ENCODE results near the gene ZBTB2.
"Not testable (repeated sequence)": the region's sequence is repeated elsewhere in the genome, so short reads cannot be mapped to it uniquely, and the experiment has no call there.

The ZBTB2 gene

DNA sequence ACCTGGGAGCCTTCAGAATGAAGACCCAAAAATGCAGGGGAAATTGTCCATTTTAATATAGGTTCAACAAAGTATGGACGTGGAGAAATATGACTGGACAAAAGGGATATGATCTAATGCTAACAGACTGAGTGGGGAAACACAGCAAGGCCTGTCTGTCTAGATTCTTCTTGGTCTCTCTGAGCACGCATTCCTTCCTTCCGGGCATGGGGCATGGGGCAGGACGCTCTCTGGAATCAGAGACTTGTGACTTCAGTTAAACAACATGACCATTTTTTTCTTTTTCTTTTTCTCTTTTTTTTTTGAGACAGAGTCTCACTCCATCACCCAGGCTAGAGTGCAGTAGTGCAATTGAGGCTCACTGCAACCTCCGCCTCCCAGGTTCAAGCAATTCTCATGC, 31.9 kb downstream of the ZBTB2 start:
- Histone ChIP-seq H3K27ac (ENCODE audit: low read length) (no peak overlapping the region), H3K4me1 (ENCODE audit: control insufficient read depth, low read depth, low read length) (no peaks in the 10 kb centered on the region), H3K9me3 (ENCODE audit: control insufficient read depth, low read depth, low read length) (no peaks in the 10 kb centered on the region), H3K36me3 (ENCODE audit: control insufficient read depth, low read depth, low read length) (peaks cover 6% of the 10 kb centered on the region), H3K4me3 (ENCODE audit: low read length) (no peak overlapping the region), H3K9ac (ENCODE audit: low read length) (no peak overlapping the region), H3K27me3 (ENCODE audit: control insufficient read depth, insufficient read depth, low read length) (no peaks in the 10 kb centered on the region)

DNA sequence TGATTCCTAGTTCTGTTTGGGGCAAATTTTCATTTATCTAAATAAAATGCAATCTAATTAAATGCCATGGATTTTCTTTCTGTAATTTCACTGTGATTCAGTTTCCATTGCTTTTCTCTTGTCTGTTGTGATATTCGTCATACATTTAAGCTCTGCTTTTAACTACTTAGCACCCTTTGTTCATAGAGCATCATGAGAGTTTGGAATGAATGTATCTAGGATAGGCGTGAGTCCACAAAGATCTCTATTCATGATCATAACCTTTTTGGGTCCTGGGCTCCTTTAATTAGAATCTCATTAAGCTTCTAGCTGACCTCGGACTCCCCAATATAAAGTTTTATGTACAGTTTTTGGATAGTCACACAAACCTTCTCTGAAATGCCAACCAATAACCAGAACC, 32.9 kb downstream of the ZBTB2 start:
- H3K9ac ChIP-seq (ENCODE audit: low read length) = no peak overlapping the region
- peaks cover 6% of the 10 kb centered on the region for H3K36me3 ChIP-seq (ENCODE audit: control insufficient read depth, low read depth, low read length)
- no peaks in the 10 kb centered on the region for H3K27me3 ChIP-seq (ENCODE audit: control insufficient read depth, insufficient read depth, low read length)
- no peaks in the 10 kb centered on the region for H3K9me3 ChIP-seq (ENCODE audit: control insufficient read depth, low read depth, low read length)
- H3K4me1 ChIP-seq (ENCODE audit: control insufficient read depth, low read depth, low read length) = no peaks in the 10 kb centered on the region
- no peak overlapping the region for H3K4me3 ChIP-seq (ENCODE audit: low read length)
- H3K27ac ChIP-seq (ENCODE audit: low read length) = no peak overlapping the region

DNA sequence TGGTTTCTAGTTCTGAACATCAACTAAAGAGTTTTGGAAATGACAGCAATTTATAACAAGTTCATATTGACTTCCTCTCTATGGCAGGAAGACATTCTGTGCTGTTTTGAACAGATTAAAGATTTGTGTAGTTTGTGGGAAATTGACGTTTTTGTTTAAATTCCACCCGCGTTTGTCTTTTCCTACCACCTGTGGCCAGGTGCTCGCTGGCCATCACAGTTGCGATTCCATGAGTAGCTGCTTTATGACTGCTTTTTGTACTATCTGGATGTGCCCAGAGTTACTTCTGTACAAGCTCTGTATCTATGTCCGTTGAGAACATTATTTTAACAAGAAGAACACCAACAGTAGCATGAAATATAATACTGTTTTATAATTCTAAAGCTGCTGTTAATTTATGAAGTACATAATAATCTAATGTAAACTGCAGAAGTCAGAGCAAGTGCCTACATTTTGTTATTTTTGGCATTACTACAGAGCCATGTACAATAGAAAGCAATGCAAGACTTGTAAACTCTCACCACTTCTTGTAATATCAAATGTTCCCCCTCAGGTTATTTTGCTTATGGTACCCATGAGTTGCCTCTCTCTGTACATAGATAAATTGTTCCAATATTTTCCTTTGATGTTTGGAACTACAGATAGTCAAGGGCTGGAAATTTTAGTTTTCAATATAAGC, 33.5 kb downstream of the ZBTB2 start:
- no peaks in the 10 kb centered on the region for H3K4me1 ChIP-seq (ENCODE audit: control insufficient read depth, low read depth, low read length)
- no peaks in the 10 kb centered on the region for H3K9me3 ChIP-seq (ENCODE audit: control insufficient read depth, low read depth, low read length)
- H3K27me3 ChIP-seq (ENCODE audit: control insufficient read depth, insufficient read depth, low read length) = no peaks in the 10 kb centered on the region
- peaks cover 6% of the 10 kb centered on the region for H3K36me3 ChIP-seq (ENCODE audit: control insufficient read depth, low read depth, low read length)
- no peak overlapping the region for H3K27ac ChIP-seq (ENCODE audit: low read length)
- H3K9ac ChIP-seq (ENCODE audit: low read length) = no peak overlapping the region
- no peak overlapping the region for H3K4me3 ChIP-seq (ENCODE audit: low read length)

DNA sequence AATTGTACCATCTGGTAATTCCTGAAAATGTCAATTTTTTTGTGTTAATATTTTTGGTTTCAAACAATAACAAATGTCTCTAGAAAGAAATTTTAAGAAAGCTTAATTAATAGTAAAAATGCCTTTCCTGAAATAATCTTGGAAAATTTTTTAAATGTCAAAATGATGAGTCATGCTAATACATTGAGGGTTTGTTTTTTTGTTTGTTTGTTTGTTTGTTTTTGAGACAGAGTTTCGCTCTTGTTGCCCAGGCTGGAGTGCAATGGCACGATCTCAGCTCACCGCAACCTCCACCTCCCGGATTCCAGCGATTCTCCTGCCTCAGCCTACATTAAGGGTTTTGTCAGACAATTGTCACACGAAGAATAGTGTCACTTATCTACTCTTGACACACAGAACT, 34.4 kb downstream of the ZBTB2 start:
- H3K36me3 ChIP-seq (ENCODE audit: control insufficient read depth, low read depth, low read length); H3K4me1 ChIP-seq (ENCODE audit: control insufficient read depth, low read depth, low read length); H3K27me3 ChIP-seq (ENCODE audit: control insufficient read depth, insufficient read depth, low read length); H3K9ac ChIP-seq (ENCODE audit: low read length); H3K4me3 ChIP-seq (ENCODE audit: low read length); H3K27ac ChIP-seq (ENCODE audit: low read length); H3K9me3 ChIP-seq (ENCODE audit: control insufficient read depth, low read depth, low read length): not testable (repeated sequence)

DNA sequence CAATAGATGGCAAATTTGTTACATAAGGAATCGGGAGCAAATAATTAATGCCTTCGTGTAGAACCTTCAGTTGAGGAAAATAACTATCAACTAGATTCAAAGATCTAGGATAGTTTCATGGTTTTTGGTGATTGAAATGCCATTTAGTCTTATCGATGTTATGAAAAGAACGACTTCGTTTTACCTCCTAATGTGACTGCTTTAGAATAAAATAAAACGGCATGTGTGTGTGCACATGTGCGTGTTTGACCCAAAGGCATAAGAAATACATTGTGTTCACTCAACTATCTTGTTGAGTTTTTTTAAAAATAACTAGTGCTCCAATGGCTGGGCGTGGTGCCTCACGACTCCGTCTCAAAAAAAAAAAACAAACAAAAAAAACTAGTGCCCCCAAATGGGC, 37.6 kb downstream of the ZBTB2 start:
- no peaks in the 10 kb centered on the region for H3K27me3 ChIP-seq (ENCODE audit: control insufficient read depth, insufficient read depth, low read length)
- H3K9me3 ChIP-seq (ENCODE audit: control insufficient read depth, low read depth, low read length) = no peaks in the 10 kb centered on the region
- H3K4me1 ChIP-seq (ENCODE audit: control insufficient read depth, low read depth, low read length) = no peaks in the 10 kb centered on the region
- H3K9ac ChIP-seq (ENCODE audit: low read length) = no peak overlapping the region
- no peak overlapping the region for H3K4me3 ChIP-seq (ENCODE audit: low read length)
- peaks cover 3% of the 10 kb centered on the region for H3K36me3 ChIP-seq (ENCODE audit: control insufficient read depth, low read depth, low read length)
- no peak overlapping the region for H3K27ac ChIP-seq (ENCODE audit: low read length)

DNA sequence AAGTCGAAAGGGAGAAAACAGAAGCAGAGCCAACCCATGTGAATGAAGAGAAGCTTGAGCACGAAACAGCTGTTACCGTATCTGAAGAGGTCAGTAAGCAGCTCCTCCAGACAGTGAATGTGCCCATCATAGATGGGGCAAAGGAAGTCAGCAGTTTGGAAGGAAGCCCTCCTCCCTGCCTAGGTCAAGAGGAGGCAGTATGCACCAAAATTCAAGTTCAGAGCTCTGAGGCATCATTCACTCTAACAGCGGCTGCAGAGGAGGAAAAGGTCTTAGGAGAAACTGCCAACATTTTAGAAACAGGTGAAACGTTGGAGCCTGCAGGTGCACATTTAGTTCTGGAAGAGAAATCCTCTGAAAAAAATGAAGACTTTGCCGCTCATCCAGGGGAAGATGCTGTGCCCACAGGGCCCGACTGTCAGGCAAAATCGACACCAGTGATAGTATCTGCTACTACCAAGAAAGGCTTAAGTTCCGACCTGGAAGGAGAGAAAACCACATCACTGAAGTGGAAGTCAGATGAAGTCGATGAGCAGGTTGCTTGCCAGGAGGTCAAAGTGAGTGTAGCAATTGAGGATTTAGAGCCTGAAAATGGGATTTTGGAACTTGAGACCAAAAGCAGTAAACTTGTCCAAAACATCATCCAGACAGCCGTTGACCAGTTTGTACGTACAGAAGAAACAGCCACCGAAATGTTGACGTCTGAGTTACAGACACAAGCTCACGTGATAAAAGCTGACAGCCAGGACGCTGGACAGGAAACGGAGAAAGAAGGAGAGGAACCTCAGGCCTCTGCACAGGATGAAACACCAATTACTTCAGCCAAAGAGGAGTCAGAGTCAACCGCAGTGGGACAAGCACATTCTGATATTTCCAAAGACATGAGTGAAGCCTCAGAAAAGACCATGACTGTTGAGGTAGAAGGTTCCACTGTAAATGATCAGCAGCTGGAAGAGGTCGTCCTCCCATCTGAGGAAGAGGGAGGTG, 38.7 kb downstream of the ZBTB2 start:
- Histone ChIP-seq H3K4me3 (ENCODE audit: low read length) (no peak overlapping the region), H3K27me3 (ENCODE audit: control insufficient read depth, insufficient read depth, low read length) (no peaks in the 10 kb centered on the region), H3K27ac (ENCODE audit: low read length) (no peak overlapping the region), H3K4me1 (ENCODE audit: control insufficient read depth, low read depth, low read length) (no peaks in the 10 kb centered on the region), H3K36me3 (ENCODE audit: control insufficient read depth, low read depth, low read length) (no peaks in the 10 kb centered on the region), H3K9me3 (ENCODE audit: control insufficient read depth, low read depth, low read length) (no peaks in the 10 kb centered on the region), H3K9ac (ENCODE audit: low read length) (no peak overlapping the region)

DNA sequence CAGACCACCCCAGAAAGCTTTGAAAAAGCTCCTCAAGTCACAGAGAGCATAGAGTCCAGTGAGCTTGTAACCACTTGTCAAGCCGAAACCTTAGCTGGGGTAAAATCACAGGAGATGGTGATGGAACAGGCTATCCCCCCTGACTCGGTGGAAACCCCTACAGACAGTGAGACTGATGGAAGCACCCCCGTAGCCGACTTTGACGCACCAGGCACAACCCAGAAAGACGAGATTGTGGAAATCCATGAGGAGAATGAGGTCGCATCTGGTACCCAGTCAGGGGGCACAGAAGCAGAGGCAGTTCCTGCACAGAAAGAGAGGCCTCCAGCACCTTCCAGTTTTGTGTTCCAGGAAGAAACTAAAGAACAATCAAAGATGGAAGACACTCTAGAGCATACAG, 39.6 kb downstream of the ZBTB2 start:
- Histone ChIP-seq H3K27me3 (ENCODE audit: control insufficient read depth, insufficient read depth, low read length) (no peaks in the 10 kb centered on the region), H3K4me3 (ENCODE audit: low read length) (no peak overlapping the region), H3K27ac (ENCODE audit: low read length) (no peak overlapping the region), H3K4me1 (ENCODE audit: control insufficient read depth, low read depth, low read length) (no peaks in the 10 kb centered on the region), H3K9ac (ENCODE audit: low read length) (no peak overlapping the region), H3K9me3 (ENCODE audit: control insufficient read depth, low read depth, low read length) (no peaks in the 10 kb centered on the region), H3K36me3 (ENCODE audit: control insufficient read depth, low read depth, low read length) (no peaks in the 10 kb centered on the region)

DNA sequence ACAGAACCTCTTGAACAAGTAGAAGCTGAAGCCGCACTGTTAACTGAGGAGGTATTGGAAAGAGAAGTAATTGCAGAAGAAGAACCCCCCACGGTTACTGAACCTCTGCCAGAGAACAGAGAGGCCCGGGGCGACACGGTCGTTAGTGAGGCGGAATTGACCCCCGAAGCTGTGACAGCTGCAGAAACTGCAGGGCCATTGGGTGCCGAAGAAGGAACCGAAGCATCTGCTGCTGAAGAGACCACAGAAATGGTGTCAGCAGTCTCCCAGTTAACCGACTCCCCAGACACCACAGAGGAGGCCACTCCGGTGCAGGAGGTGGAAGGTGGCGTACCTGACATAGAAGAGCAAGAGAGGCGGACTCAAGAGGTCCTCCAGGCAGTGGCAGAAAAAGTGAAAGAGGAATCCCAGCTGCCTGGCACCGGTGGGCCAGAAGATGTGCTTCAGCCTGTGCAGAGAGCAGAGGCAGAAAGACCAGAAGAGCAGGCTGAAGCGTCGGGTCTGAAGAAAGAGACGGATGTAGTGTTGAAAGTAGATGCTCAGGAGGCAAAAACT, 40.1 kb downstream of the ZBTB2 start:
- Histone ChIP-seq H3K36me3 (ENCODE audit: control insufficient read depth, low read depth, low read length) (no peaks in the 10 kb centered on the region), H3K4me3 (ENCODE audit: low read length) (no peak overlapping the region), H3K9ac (ENCODE audit: low read length) (no peak overlapping the region), H3K4me1 (ENCODE audit: control insufficient read depth, low read depth, low read length) (no peaks in the 10 kb centered on the region), H3K9me3 (ENCODE audit: control insufficient read depth, low read depth, low read length) (no peaks in the 10 kb centered on the region), H3K27ac (ENCODE audit: low read length) (no peak overlapping the region), H3K27me3 (ENCODE audit: control insufficient read depth, insufficient read depth, low read length) (no peaks in the 10 kb centered on the region)

DNA sequence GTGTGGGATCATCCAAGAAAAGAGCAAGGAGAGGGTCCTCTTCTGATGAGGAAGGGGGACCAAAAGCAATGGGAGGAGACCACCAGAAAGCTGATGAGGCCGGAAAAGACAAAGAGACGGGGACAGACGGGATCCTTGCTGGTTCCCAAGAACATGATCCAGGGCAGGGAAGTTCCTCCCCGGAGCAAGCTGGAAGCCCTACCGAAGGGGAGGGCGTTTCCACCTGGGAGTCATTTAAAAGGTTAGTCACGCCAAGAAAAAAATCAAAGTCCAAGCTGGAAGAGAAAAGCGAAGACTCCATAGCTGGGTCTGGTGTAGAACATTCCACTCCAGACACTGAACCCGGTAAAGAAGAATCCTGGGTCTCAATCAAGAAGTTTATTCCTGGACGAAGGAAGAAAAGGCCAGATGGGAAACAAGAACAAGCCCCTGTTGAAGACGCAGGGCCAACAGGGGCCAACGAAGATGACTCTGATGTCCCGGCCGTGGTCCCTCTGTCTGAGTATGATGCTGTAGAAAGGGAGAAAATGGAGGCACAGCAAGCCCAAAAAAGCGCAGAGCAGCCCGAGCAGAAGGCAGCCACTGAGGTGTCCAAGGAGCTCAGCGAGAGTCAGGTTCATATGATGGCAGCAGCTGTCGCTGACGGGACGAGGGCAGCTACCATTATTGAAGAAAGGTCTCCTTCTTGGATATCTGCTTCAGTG, 40.8 kb downstream of the ZBTB2 start:
- H3K4me3 ChIP-seq (ENCODE audit: low read length) = no peak overlapping the region
- no peak overlapping the region for H3K27ac ChIP-seq (ENCODE audit: low read length)
- H3K27me3 ChIP-seq (ENCODE audit: control insufficient read depth, insufficient read depth, low read length) = no peaks in the 10 kb centered on the region
- H3K36me3 ChIP-seq (ENCODE audit: control insufficient read depth, low read depth, low read length) = no peaks in the 10 kb centered on the region
- H3K4me1 ChIP-seq (ENCODE audit: control insufficient read depth, low read depth, low read length) = no peaks in the 10 kb centered on the region
- H3K9ac ChIP-seq (ENCODE audit: low read length) = no peak overlapping the region
- no peaks in the 10 kb centered on the region for H3K9me3 ChIP-seq (ENCODE audit: control insufficient read depth, low read depth, low read length)

DNA sequence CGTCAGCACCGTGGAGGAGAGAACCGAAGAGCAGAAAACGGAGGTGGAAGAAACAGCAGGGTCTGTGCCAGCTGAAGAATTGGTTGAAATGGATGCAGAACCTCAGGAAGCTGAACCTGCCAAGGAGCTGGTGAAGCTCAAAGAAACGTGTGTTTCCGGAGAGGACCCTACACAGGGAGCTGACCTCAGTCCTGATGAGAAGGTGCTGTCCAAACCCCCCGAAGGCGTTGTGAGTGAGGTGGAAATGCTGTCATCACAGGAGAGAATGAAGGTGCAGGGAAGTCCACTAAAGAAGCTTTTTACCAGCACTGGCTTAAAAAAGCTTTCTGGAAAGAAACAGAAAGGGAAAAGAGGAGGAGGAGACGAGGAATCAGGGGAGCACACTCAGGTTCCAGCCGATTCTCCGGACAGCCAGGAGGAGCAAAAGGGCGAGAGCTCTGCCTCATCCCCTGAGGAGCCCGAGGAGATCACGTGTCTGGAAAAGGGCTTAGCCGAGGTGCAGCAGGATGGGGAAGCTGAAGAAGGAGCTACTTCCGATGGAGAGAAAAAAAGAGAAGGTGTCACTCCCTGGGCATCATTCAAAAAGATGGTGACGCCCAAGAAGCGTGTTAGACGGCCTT, 41.6 kb downstream of the ZBTB2 start:
- Histone ChIP-seq H3K9ac (ENCODE audit: low read length) (no peak overlapping the region), H3K4me3 (ENCODE audit: low read length) (no peak overlapping the region), H3K36me3 (ENCODE audit: control insufficient read depth, low read depth, low read length) (no peaks in the 10 kb centered on the region), H3K4me1 (ENCODE audit: control insufficient read depth, low read depth, low read length) (no peaks in the 10 kb centered on the region), H3K27me3 (ENCODE audit: control insufficient read depth, insufficient read depth, low read length) (no peaks in the 10 kb centered on the region), H3K27ac (ENCODE audit: low read length) (no peak overlapping the region), H3K9me3 (ENCODE audit: control insufficient read depth, low read depth, low read length) (no peaks in the 10 kb centered on the region)

DNA sequence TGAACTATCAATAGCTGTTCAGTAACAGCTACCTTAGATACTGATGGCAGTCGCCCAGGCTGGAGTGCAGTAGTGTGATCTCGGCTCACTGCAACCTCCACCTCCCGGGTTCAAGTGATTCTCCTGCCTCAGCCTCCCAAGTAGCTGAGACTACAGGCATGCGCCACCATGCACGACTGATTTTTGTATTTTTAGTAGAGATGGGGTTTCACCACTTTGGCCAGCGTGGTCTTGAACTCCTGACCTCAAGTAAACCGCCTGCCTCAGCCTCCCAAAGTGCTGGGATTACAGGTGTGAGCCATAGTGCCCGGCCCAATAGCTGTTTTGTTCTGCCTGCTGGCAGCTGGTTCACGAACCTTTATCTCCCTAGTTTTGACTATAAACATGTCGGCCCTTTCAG, 48.6 kb downstream of the ZBTB2 start:
- not testable (repeated sequence) for H3K9ac ChIP-seq (ENCODE audit: low read length); H3K9me3 ChIP-seq (ENCODE audit: control insufficient read depth, low read depth, low read length); H3K27me3 ChIP-seq (ENCODE audit: control insufficient read depth, insufficient read depth, low read length); H3K27ac ChIP-seq (ENCODE audit: low read length); H3K4me1 ChIP-seq (ENCODE audit: control insufficient read depth, low read depth, low read length); H3K36me3 ChIP-seq (ENCODE audit: control insufficient read depth, low read depth, low read length); H3K4me3 ChIP-seq (ENCODE audit: low read length)

Measured in iPS-18a (cell line).